Inflammatory macrophage (primary cell): ENCODE measurements around the gene SYPL1.

ENCODE experiments used
- DNase-seq, 2 donors: peaks; one replicate each; pipeline ENCODE4 v3.0.0-alpha.2; 2020 to 2022

The SYPL1 gene

DNA sequence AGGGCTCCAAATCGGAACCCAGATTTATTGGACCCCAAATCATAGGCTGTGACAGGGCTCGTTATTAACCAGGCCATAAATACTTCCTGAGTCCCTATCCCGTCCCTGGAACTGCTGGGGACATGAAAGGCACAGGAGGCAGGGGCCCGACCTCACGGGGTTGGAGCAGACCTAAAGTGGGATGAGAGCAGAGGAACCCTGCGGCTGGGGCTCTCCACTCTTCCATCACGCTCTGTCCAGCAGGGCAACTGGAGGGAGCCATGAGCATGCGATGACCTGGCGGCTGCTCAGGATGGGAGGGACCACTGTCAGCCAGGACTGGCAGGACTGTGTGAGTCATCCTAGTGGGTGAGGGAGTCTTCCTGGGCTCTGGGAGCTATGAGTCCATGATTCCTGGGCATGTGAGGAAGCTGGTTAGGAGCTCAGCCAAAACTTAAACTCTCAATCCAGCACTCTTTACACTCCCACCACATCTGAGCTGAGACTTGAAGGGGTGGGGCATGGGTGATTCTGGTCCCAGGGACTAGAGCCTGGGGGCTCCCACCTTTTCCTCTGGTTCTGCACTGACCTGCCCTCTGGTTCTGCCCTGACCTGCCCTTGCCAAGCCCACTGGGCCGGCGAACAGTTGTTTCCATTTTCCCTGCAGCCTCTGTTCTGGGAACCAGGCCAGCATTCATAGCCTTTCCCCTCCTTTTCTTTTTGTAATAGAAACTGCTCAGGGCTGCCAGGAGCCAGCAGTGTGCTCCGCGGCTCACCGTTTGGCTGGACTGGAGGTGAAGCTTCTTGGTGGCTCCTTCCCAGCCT, 47.1 kb downstream of the SYPL1 start:
- DNase-seq, result no peak

DNA sequence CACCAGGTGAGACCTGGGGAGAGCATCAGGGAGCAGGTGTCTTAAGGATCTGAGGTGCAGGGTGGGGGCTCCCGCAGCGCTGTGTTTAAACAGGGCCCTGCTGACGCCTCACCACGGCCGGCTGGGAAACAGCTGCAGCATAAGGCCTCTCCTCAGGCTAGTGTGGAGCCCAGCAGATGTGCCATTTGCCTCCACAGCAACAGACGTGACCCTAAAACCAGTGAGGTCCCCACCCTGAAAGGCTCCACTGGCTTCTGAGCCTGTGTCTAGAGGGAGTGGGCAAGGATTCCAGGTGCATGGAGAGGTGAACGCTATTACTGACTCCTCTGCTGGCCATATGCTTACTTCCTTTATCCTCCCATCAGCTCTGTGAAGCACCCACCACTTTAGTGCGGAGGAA, 47.8 kb downstream of the SYPL1 start:
- DNase-seq, result no peak

DNA sequence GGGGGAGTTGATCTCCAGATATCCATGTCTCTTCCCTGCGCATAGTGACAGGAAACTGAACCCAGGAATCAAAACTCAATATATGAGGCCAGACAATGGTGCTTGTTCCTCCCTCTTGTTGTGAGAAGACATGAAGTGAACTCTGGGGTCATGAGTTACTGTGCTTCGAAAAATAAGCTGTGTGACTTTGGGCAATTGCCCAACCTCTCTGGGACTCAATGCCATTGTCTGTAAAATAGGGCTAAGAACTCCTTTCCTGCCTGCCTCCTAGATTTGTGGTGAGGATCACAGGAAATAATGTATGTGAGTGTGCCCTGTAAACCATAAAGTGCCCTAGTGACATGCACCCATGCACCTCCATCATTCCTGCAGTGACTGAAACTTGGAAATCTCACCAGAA, 48.4 kb downstream of the SYPL1 start:
- DNase-seq, result no peak

DNA sequence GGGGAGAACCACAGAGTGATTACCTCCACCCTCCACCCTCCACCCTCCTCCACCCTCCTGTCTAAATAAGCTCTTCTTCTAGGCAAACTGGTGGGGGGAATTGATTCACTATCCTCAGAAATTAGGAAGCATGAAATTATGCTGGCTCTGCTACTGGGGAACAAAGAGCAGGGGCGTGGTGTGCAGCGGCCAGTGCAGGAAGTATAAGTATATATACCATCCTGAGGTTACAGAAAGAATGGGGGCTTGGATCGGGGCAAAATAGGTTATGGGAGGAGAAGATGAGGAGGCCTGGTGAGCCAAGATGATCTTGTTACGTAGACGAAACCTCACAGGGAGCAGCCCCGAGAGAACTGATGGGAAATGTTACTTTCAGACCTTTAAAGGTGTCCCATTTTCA, 49.1 kb downstream of the SYPL1 start:
- DNase-seq, result peak; percentile 26 to 35

DNA sequence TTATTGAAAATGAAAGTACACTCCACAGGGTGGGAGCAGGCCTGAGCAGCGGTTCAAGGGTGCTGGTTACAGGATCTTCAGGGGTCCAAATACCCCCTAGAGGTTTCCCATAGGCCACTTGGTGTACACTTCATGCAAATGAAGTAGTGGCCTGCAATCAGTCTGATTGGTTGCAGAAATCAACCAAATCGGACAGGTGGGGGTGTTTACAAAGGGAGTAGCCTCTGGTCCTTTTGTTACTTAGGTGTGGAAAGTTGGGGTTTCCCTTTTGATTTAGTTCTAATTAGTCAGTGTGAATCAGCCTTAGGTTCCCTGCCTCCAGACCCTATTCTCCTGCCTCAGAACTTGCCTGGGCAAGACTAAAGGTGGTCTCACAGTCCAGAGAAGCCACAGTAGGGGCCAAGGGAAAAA, 49.6 kb downstream of the SYPL1 start:
- DNase-seq, result no peak

DNA sequence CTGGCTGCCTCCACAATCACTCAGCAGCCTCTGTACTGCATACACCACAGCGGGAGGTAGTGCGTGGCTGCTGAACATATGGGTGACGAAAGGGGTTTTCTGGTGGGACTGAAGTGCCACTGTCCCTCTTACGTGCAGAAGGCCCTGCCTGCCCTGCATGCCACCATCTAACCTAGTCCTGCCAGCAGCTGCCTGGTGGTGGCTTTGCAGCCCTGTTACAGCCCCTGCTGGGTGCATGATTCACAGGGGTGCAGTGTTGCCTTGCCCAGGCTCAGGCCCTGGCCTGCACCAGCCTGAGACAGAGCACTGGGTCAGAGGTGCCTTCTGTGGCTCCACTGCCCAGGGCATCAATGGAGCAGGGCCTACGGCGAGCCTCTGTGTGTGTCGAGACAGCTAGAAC, 50.1 kb downstream of the SYPL1 start:
- DNase-seq, result no peak

DNA sequence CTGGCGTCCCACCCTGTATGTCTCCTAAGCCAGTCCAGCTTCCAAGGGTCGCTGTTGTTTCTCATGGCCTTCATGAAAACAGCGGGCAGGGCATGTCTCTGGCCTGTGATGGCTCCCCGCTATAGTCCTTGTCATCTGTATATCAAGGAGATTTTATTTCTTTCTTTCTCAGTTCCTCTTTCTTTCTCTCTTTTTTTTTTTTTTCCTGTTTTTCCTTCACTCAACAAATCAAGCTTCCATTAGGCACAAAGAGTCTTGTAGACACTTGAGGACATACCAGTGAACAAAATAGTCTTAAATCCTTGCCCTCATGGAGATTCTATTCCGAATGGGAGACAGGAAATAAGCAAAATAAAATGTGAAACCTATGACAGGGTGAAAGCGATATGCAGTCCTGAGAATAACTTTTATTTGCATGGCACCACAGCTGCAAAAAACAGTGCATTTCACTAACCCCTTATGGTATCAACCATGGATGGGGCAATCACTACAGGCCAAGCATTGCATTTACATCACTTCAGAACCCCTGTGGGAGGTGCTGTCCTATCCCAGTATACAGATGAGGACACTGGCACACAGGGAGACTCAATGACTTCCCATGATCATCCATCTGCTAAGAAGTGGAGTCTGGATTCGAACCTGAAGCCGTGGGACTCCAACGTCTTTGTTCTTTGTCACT, 50.7 kb downstream of the SYPL1 start:
- DNase-seq, result no peak

DNA sequence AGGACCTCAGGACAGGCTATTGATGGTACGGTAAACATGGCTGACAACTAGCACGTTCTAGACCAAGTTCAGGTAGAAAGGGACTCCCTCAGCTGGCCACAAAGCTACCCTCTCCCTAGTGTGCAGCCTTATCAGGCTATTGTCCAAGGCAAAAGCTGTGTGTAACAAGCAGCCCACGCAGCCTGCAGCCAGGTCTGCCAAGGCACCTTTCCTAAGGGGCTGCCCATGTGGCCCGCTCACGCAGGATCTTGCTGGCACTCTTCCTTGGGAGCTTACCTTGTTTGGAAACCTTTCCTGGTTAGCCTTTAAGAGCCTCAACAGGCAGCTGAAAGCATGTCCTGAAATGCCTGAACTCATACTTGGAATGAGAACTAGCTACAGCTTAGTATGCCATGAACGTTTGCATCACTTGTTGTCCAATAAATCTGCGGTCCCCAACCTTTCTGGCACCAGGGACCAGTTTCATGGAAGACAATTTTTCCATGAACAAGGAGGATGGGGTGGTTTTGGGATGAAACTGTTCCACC, 51.7 kb downstream of the SYPL1 start:
- no peak for DNase-seq

DNA sequence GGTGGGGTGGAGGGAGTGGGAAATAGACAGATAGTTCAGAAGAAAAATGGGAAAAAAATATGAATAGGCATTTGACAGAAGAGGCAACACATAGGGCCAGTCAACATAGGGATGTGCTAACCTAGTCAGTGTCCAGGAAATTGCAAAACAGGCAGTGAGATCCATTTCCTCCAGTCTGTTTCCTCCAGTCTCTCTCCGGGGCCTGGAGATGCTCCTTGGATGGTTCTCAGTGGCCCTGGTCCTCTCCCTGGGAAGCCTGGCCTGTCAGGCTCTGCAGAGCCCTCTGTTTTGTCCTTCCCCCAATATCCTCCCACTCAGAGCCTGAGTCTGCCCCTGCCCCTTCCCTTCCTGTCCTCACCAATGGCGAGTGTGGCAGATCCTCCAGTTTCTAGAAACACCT, 52.6 kb downstream of the SYPL1 start:
- peak; percentile 50 to 58 for DNase-seq

DNA sequence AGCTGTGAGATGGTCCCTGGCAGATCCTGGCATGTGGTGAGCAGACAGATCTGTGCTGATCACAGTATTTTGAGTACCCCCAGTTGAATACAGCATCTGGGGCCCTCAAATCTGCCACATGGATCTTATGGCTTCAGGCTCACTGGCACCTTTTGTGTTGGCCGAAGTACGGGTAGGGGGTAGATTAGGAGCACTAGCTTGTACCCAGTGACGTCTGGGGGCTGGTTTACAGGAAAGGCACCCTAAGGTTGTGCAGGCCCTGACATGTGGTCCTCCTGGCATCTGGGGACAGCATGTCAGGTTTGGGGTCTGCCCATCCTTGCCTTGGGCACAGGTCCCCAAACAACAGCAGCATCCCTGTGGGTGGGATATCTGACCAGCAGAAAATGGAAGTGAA, 53.2 kb downstream of the SYPL1 start:
- no peak for DNase-seq

DNA sequence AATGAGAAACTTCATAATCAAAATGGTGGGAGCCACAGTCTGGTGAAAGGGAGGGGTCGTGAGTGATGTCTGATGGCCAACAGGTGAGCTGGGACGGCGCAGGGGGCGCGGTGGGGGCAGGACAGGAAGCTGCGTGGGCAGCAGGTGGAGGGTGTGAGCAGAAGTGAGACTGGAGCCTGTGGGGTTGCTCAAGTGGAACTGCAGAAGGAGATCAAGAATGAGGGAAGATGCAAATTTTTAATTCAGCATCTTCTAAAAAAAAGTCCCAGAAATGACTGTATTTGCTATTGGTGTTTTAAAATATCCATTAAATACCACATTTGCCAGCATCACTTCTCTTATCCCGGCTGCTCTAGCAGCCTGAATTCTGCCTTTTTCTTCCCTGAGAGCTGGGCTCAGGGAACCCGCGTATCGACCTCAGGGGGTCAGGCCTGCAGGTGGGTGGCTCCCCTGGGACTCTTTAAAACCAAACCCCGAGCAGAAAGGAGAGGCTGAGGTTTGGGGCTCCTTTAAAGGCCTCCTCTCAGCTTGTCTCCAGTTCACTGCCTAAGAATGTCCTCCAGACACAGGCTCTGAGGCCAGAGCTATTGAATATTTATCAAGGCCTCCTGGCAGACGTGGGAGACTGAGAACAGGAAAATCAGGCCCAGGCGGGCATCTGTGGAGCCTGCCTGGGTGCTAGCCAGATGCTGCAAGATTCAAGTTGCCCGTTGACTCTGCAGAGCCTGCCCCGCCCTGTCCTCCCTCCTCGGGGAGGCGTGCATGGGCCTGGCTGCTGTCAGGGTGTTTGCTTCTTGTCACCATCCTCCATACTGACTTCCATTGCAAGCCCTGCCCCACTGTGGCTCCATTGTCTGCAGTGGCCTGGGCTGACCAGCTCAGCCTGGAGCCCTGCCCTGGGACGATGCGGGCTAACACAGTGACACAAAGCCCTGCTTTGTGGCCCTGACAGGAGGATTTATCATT, 53.9 kb downstream of the SYPL1 start:
- no peak for DNase-seq

DNA sequence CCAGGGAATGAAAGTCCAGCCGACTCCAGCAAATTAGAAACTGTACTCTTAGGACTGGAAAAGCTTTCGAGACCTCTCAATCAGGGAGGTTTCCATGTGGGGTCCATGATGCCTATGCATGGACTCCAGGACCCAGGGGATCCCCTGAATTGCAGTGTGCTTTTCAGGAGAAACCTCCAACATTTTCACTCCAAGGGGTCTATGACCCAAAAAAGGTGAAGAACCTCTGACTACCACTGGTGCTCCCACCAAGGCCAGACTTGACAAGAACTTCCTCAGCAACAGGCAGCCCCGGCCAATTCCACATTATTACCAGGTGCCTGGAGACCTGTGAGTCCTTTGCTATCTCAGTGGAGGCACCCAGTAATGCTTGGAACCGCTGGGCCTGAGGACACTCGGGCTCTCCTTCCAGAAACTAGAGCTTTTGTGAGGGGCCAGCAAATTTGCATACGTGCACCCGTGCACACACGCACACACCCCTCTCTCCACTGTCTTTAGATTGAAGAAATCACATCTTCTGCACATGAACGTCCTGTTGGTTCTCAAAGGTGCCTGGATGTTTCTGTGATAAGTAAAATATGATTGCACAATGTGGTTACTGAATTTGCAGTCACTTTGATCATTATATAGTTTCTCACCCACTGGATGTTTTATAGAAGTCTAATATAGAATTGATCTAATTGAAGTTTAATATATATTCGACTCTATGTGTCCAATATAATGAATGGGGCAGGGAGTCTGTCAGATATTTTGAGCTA, 54.7 kb downstream of the SYPL1 start:
- no peak for DNase-seq

DNA sequence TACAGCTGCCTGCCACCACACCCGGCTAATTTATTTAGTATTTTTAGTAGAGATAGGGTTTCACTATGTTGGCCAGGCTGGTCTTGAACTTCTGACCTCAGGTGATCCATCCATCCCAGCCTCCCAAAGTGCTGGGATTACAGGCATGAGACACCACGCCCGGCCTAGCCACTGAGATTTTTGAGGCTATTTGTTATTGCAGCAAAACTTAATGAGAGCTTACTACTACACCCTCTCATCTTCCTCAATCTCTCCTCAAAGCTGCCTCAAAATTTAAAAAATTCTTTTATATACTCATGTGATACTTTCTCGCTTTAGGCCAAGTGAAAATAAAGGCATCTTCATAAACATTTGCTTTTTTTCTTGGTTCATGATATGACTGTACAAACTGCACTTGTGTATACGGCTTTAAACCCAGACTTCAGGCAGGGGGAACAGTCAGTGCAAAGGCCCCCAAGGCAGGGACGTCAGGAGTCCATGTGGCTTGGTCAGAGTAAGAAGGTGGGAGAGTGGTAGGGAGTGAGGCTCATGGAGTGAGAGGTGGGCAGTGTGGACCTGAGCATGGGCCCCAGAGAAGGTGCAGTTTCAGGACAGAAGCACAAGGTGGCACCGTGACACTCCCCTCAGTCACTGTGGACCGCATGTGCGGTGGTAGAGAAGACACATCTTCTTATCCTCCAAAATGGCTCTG, 55.5 kb downstream of the SYPL1 start:
- peak; percentile 59 to 69 for DNase-seq

DNA sequence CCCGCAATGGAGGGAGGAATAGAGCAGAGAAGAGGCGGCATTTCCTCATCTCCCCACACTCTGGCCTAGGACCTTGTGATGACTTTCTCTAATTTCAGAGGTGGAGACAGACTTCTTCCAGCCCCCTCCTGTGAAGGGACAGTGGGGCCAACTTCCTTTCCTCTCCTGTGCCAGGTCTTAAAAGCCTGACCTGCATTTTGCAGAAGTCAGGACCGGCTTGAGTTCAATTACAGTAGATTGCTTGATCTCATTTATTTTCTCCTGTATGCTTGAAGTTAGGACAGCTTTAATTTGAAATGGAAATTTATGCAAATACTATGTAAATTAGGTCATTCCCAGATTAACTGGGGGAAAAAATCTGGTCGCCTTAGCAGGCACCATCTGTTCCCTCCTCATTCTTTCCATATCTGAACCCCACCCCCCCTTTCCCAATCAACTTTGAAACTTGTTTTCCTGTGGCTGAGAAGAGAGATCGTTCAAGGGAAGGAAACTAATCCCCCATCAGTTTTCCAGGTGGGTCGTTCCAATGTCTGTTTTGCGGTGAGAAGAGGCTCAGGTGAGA, 57.1 kb downstream of the SYPL1 start:
- DNase-seq, result peak; percentile 25 to 36

DNA sequence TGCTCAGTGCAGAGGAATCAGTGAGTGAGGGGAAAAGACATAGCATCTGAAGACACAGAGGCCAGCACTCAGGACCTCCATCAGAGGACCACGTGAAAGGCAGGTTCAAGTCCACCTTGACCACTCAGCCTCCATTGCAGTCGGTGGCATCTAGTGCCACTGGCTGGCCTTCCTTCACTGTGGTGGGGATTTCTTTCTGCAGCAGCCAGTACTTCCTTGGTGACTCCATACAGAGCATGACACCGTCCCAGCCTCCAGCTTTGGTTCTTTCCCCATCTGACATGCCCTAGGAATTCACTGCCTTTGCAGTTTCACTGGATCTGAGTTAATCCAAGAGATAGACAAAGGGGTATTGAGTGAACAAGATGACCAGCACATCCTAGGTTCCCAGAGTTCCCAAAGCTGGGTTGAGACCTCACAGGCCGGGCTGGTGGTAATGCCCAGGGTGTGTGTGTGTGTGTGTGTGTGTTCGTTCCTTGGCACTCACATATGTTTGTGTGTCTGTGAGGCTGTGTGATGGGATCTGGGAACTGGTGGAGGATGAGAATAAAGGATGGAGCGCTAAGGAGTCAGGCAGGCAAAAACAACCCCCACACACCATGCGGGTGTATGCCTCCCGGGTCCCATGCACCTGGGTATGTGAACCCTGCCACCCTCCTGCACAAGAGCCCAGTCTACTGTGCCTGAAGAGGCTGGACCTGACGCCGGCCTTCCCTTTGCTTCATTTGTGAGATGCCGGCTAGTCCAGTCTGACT, 57.8 kb downstream of the SYPL1 start:
- DNase-seq, result peak; percentile 17 to 20

DNA sequence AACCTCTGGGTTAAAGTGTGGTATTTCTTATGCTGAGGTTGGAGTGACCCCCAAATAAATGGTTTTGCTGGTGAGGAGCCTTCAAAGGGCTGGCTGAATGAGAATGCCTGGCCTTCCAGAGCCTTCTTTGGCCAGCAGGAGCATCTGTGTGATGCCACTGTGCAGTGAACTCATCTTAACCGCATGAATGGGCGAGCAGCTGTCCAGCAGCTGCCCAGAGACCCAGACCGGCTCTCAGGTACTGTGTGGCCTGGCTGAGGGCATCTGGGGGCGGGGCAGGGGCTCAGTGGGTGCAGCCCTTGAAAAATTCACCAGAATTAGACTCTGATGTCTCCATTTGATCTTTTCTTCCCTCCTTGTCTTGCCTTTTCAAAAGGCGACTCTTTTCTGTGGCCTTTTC, 59.0 kb downstream of the SYPL1 start:
- DNase-seq, result no peak

DNA sequence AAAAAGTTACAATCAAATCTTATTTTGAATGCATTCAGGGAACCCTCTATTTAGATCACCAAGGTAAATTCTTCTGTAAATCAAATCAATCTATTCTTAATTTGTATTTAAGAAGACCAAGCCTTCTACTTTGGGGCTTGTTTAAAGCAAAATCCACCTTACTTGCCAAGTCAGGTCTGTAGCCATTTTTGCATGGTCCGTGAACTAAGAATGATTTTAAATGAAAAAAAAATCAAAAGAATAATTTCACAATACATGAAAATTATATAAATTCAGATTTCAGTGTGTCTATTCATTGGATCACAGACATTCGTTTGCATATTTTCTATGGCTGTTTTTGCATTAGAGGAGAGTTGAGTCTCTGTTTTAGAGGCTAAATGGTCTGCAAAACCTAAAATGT, 59.4 kb downstream of the SYPL1 start:
- no peak for DNase-seq

DNA sequence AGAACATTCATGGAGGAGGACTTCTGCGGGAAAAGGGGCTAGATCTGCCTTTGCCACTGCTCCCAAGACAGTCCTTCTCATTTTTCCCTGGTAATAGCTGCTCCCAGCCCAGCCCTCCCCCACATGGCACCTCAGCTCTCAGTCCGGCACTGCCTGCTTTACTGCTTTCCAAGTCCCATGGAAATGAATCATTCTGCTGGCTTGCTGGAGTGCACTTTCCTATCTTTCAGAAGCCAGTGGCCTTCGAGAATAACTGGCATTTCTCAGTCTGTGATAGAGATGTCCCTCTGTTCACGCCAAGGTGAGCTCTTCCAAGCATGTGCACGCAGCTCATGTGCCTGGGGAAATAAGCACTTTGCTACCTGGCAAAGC, 61.4 kb downstream of the SYPL1 start:
- no peak for DNase-seq

DNA sequence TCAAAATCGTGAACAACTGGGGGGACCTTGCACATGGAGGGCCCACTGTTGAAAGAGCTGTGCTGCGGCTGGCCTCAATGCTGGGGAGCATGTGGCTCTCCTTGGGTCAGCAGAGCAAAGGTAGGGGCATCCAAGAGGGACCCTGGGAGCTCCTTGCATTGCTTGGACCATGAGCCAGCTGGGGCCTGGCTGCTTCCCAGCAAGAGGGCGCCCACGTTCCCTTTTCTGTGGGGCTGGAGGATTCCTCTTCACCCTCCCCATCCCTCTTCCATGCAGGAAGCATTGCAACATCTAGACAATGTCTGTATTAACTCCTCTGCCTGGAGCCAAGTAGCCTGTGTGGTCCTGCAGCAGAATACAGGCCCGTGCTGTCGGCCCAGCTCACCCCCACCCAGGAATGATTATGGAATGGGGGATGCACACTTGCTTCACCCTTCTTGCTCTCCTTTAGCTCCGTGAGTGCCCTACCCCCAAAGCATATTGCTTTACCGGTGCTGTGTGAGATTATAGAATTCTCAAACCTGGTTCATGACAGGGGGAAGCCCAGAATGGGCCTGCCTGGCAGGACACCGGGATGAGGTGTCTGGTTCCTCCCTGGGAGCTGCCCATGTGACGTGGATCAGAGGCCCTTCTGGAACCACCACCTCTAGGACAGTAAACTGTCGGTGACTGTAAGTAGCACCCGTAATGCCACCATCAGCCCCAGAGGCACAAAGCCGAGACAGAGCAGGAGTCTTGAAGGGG, 61.9 kb downstream of the SYPL1 start:
- DNase-seq, result peak; percentile 18 to 28
